Measurements from ENCODE around the gene APLF.
"Not testable (repeated sequence)": the region's sequence is repeated elsewhere in the genome, so short reads cannot be mapped to it uniquely, and the experiment has no call there.

Gene APLF

GRCh38 chr2:68476454-68476853 lies 9.1 kb downstream of the APLF start:
- DNase-seq (ENCODE audit: low read depth), result no peak

- DNase-seq (ENCODE audit: low read depth), result no peak
These were observed 11.3 kb downstream of the APLF start for GRCh38 chr2:68478688-68479087.

- no peak for DNase-seq (ENCODE audit: low read depth)
These were observed 15.0 kb downstream of the APLF start for GRCh38 chr2:68482296-68482820.

- no peak for DNase-seq (ENCODE audit: low read depth)
These were observed 15.6 kb downstream of the APLF start for GRCh38 chr2:68483011-68483410.

GRCh38 chr2:68487773-68488355 lies 20.5 kb downstream of the APLF start:
- no peak for DNase-seq (ENCODE audit: low read depth)

- DNase-seq (ENCODE audit: low read depth), result not testable (repeated sequence)
These were observed 21.2 kb downstream of the APLF start for GRCh38 chr2:68488605-68489004.

GRCh38 chr2:68489282-68489681 lies 21.9 kb downstream of the APLF start:
- no peak for DNase-seq (ENCODE audit: low read depth)

GRCh38 chr2:68491582-68491981 lies 24.2 kb downstream of the APLF start:
- no peak for DNase-seq (ENCODE audit: low read depth)

- no peak for DNase-seq (ENCODE audit: low read depth)
These were observed 31.7 kb downstream of the APLF start for GRCh38 chr2:68499133-68499532.

- no peak for DNase-seq (ENCODE audit: low read depth)
These were observed 33.3 kb downstream of the APLF start for GRCh38 chr2:68500649-68501048.

- DNase-seq (ENCODE audit: low read depth), result no peak
These were observed 34.4 kb downstream of the APLF start for GRCh38 chr2:68501768-68502167.

GRCh38 chr2:68505603-68506159 lies 38.3 kb downstream of the APLF start:
- DNase-seq (ENCODE audit: low read depth), result no peak

- DNase-seq (ENCODE audit: low read depth), result no peak
These were observed 38.8 kb downstream of the APLF start for GRCh38 chr2:68506170-68506569.

GRCh38 chr2:68512326-68512725 lies 44.9 kb downstream of the APLF start:
- no peak for DNase-seq (ENCODE audit: low read depth)

- no peak for DNase-seq (ENCODE audit: low read depth)
These were observed 45.6 kb downstream of the APLF start for GRCh38 chr2:68512966-68513365.

GRCh38 chr2:68514316-68514929 lies 47.0 kb downstream of the APLF start:
- DNase-seq (ENCODE audit: low read depth), result no peak

GRCh38 chr2:68516051-68516955 lies 48.9 kb downstream of the APLF start:
- no peak for DNase-seq (ENCODE audit: low read depth)

GRCh38 chr2:68519236-68519635 lies 51.9 kb downstream of the APLF start:
- no peak for DNase-seq (ENCODE audit: low read depth)

GRCh38 chr2:68521037-68521436 lies 53.7 kb downstream of the APLF start:
- no peak for DNase-seq (ENCODE audit: low read depth)

- DNase-seq (ENCODE audit: low read depth), result not testable (repeated sequence)
These were observed 59.6 kb downstream of the APLF start for GRCh38 chr2:68526943-68527342.

- not testable (repeated sequence) for DNase-seq (ENCODE audit: low read depth)
These were observed 60.1 kb downstream of the APLF start for GRCh38 chr2:68527343-68528081.

GRCh38 chr2:68529156-68529555 lies 61.8 kb downstream of the APLF start:
- not testable (repeated sequence) for DNase-seq (ENCODE audit: low read depth)
